Liver (tissue), 9 donors: ENCODE data around the gene SLC25A53. TPM values are rescaled to one million over a fixed set of nuclear protein-coding genes. Genes with fewer than 3 reads are reported as not detected.

ENCODE experiments used
- DNase-seq: peaks from one replicate; pipeline ENCODE4 v3.0.0-alpha.2; 2017; ENCODE audit warnings: low spot score
- H3K27ac ChIP-seq, 2 donors: one replicate each; pipeline ENCODE4 v1.7.0; 2013; ENCODE audit warnings: inconsistent platforms in 2 of 2, low read length in 2 of 2, control low read depth in 1 of 2, low read depth in 1 of 2, mild to moderate bottlenecking in 1 of 2
- H3K27me3 ChIP-seq, 4 donors: one replicate each; pipeline versions ENCODE4 v1.6.1 to v1.7.0; 2013; ENCODE audit warnings: low read length in 3 of 4, inconsistent platforms in 1 of 4, mild to moderate bottlenecking in 1 of 4, moderate library complexity in 1 of 4; ENCODE audit not compliant: control insufficient read depth in 4 of 4, insufficient read depth in 4 of 4
- H3K36me3 ChIP-seq, 4 donors: one replicate each; pipeline versions ENCODE4 v1.6.1 to v1.7.0; 2013; ENCODE audit warnings: low read length in 3 of 4, mild to moderate bottlenecking in 3 of 4, low read depth in 1 of 4, moderate library complexity in 1 of 4; ENCODE audit not compliant: control insufficient read depth in 4 of 4, insufficient read depth in 3 of 4
- H3K4me1 ChIP-seq, 4 donors: one replicate each; pipeline versions ENCODE4 v1.6.1 to v1.7.0; 2013; ENCODE audit warnings: low read length in 3 of 4, mild to moderate bottlenecking in 3 of 4, moderate library complexity in 1 of 4; ENCODE audit not compliant: control insufficient read depth in 4 of 4, insufficient read depth in 4 of 4
- H3K4me3 ChIP-seq, 3 donors: one replicate each; pipeline versions ENCODE4 v1.6.1 to v1.7.0; 2013; ENCODE audit warnings: low read length in 3 of 3, control low read depth in 1 of 3, low read depth in 1 of 3, mild to moderate bottlenecking in 1 of 3
- H3K9ac ChIP-seq, 2 donors: one replicate each; pipeline ENCODE4 v1.7.0; 2013; ENCODE audit warnings: low read length in 2 of 2, mild to moderate bottlenecking in 2 of 2, moderate library complexity in 2 of 2, control low read depth in 1 of 2, low read depth in 1 of 2
- H3K9me3 ChIP-seq, 4 donors: one replicate each; pipeline versions ENCODE4 v1.6.1 to v1.7.0; 2013; ENCODE audit warnings: low read length in 3 of 4; ENCODE audit not compliant: control insufficient read depth in 4 of 4
- ATF3 ChIP-seq: IDR thresholded peaks from 2 replicates; pipeline ENCODE4 v1.6.1; 2016; ENCODE audit warnings: antibody characterized with exemption
- CTCF ChIP-seq: fragments of 150-350 bp; IDR thresholded peaks from 2 replicates; pipeline ENCODE4 v1.5.1; 2017; ENCODE audit warnings: improper control_type of control experiment, low read depth, low read length; ENCODE audit not compliant: missing input control
- EGR1 ChIP-seq, 2 donors: IDR thresholded peaks; 2 replicates each; pipeline ENCODE4 v1.6.1; 2016 to 2018; ENCODE audit warnings: antibody characterized with exemption in 2 of 2, low read depth in 2 of 2
- FOXA1 ChIP-seq: IDR thresholded peaks from 2 replicates; pipeline ENCODE4 v1.6.1; 2016; ENCODE audit warnings: antibody characterized with exemption
- GABPA ChIP-seq, 2 donors: IDR thresholded peaks in 1 of 2; conservative IDR thresholded peaks in 1 of 2; 2 replicates each; pipeline ENCODE4 v1.6.1; 2016; ENCODE audit warnings: antibody characterized with exemption in 2 of 2, mild to moderate bottlenecking in 1 of 2, moderate library complexity in 1 of 2
- HNF4A ChIP-seq, 2 donors: conservative IDR thresholded peaks; 2 replicates each; pipeline ENCODE4 v1.6.1; 2016; ENCODE audit warnings: antibody characterized with exemption in 2 of 2, mild to moderate bottlenecking in 2 of 2
- HNF4G ChIP-seq: IDR thresholded peaks from 2 replicates; pipeline ENCODE4 v1.6.1; 2016; ENCODE audit warnings: antibody characterized with exemption
- JUND ChIP-seq, 2 donors: IDR thresholded peaks; 2 replicates each; pipeline ENCODE4 v1.6.1; 2016; ENCODE audit warnings: antibody characterized with exemption in 2 of 2
- NR2F2 ChIP-seq: IDR thresholded peaks from 2 replicates; pipeline ENCODE4 v1.6.1; 2016; ENCODE audit warnings: antibody characterized with exemption
- RAD21 ChIP-seq, 2 donors: IDR thresholded peaks; 2 replicates each; pipeline ENCODE4 v1.6.1; 2016; ENCODE audit warnings: antibody characterized with exemption in 2 of 2, mild to moderate bottlenecking in 2 of 2
- RXRA ChIP-seq, 2 donors: IDR thresholded peaks; 2 replicates each; pipeline ENCODE4 v1.6.1; 2017 to 2018; ENCODE audit warnings: antibody characterized with exemption in 2 of 2, mild to moderate bottlenecking in 1 of 2
- TAF1 ChIP-seq: conservative IDR thresholded peaks from 2 replicates; pipeline ENCODE4 v1.6.1; 2016; ENCODE audit warnings: antibody characterized with exemption, mild to moderate bottlenecking
- WGBS: extraction: QIAGEN DNeasy Blood & Tissue Kit; methylation state at CpG from one replicate; pipeline ENCODE4 v1.1.7; 2013; 5-methylcytosine and 5-hydroxymethylcytosine counted together
- polyA plus RNA-seq, 2 donors: library from polyadenylated mRNA; stranded (reverse) in 1 of 2; unstranded in 1 of 2; fragments of 200-250 nt in 1 of 2; fragments of >200 nt in 1 of 2; fragmentation: Nextera tagmentation in 1 of 2; extraction: Ambion mirVana in 1 of 2; gene quantifications; one replicate each; pipeline versions ENCODE4 v1.2.1 to v1.2.3, GENCODE V29; 2013 to 2015
- total RNA-seq, 2 donors: library from RNA; depleted of rRNA; stranded (reverse); fragments of >200 nt; gene quantifications; one replicate each; pipeline ENCODE4 v1.2.3, GENCODE V29; 2014
- TF ChIP-seq, protein P1 (sequence below): IDR thresholded peaks from 2 replicates; pipeline ENCODE4 v1.6.1; 2016; ENCODE audit warnings: antibody characterized with exemption
- TF ChIP-seq, protein P2 (sequence below): IDR thresholded peaks from 2 replicates; pipeline ENCODE4 v1.6.1; 2016; ENCODE audit warnings: antibody characterized with exemption, mild to moderate bottlenecking
- TF ChIP-seq, protein P3 (sequence below): IDR thresholded peaks from 2 replicates; pipeline ENCODE4 v1.6.1; 2016; ENCODE audit warnings: antibody characterized with exemption
- donor health status: healthy.
- donor health status: healthy.
- donor health status: healthy.
- donor health status: healthy.
- donor health status: healthy.

Gene SLC25A53
- total and polyA plus RNA-seq, 4 donors, result 2.8 to 8.5 (median 7.1) TPM

DNA sequence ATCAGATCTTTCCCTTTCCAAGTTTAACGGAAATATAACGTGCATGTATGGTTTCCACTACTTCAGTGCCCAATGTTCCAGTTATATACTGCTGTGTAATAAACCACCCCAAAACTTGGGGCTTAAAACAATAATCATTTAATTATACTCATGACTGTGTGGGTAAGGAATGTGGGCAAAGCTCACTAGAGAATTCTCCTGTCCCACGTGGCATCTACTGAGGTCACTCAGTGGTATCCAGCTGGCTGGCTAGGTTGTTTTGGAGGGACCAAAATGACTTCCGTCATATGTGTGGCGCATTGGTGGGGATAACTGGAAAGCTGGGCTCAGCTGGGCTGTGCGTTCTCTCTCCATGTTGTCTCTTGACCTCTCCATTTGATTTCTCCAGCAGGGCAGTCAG, 26.0 kb downstream of the SLC25A53 start (continued):
- TF ChIP-seq, protein P1, sequence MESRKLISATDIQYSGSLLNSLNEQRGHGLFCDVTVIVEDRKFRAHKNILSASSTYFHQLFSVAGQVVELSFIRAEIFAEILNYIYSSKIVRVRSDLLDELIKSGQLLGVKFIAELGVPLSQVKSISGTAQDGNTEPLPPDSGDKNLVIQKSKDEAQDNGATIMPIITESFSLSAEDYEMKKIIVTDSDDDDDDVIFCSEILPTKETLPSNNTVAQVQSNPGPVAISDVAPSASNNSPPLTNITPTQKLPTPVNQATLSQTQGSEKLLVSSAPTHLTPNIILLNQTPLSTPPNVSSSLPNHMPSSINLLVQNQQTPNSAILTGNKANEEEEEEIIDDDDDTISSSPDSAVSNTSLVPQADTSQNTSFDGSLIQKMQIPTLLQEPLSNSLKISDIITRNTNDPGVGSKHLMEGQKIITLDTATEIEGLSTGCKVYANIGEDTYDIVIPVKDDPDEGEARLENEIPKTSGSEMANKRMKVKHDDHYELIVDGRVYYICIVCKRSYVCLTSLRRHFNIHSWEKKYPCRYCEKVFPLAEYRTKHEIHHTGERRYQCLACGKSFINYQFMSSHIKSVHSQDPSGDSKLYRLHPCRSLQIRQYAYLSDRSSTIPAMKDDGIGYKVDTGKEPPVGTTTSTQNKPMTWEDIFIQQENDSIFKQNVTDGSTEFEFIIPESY, result no peak

- H3K27ac ChIP-seq, result no peak overlapping the region
- 83% methylated on average over 2 of the region's 2 CpGs for WGBS
Measured at GRCh38 chrX:104126856-104127255, 30.0 kb downstream of the SLC25A53 start.

More at GRCh38 chrX:104126856-104127255, 30.0 kb downstream of the SLC25A53 start:
- H3K36me3 ChIP-seq, result peaks cover 0 to 9% (median 7%) of the 10 kb centered on the region in 4 donors
- no peaks in the 10 kb centered on the region for H3K4me1 ChIP-seq
- H3K4me3 ChIP-seq, result no peak overlapping the region
- TF ChIP-seq CTCF, result no peak
- no peak for TF ChIP-seq NR2F2
- TF ChIP-seq, protein P2, sequence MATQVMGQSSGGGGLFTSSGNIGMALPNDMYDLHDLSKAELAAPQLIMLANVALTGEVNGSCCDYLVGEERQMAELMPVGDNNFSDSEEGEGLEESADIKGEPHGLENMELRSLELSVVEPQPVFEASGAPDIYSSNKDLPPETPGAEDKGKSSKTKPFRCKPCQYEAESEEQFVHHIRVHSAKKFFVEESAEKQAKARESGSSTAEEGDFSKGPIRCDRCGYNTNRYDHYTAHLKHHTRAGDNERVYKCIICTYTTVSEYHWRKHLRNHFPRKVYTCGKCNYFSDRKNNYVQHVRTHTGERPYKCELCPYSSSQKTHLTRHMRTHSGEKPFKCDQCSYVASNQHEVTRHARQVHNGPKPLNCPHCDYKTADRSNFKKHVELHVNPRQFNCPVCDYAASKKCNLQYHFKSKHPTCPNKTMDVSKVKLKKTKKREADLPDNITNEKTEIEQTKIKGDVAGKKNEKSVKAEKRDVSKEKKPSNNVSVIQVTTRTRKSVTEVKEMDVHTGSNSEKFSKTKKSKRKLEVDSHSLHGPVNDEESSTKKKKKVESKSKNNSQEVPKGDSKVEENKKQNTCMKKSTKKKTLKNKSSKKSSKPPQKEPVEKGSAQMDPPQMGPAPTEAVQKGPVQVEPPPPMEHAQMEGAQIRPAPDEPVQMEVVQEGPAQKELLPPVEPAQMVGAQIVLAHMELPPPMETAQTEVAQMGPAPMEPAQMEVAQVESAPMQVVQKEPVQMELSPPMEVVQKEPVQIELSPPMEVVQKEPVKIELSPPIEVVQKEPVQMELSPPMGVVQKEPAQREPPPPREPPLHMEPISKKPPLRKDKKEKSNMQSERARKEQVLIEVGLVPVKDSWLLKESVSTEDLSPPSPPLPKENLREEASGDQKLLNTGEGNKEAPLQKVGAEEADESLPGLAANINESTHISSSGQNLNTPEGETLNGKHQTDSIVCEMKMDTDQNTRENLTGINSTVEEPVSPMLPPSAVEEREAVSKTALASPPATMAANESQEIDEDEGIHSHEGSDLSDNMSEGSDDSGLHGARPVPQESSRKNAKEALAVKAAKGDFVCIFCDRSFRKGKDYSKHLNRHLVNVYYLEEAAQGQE, result no peak
- no peak for TF ChIP-seq HNF4A (conservative IDR thresholded peaks at IDR 0.05)
- TF ChIP-seq GABPA (IDR thresholded peaks at IDR 0.05 in 1 of 2, conservative IDR thresholded peaks at IDR 0.05 in 1 of 2), result no peak
- TF ChIP-seq TAF1, result no peak
- TF ChIP-seq, protein P3, sequence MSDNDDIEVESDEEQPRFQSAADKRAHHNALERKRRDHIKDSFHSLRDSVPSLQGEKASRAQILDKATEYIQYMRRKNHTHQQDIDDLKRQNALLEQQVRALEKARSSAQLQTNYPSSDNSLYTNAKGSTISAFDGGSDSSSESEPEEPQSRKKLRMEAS, result no peak
- TF ChIP-seq FOXA1, result no peak
- no peak for TF ChIP-seq RAD21 (IDR thresholded peaks at IDR 0.05)
- no peak for TF ChIP-seq ATF3
- TF ChIP-seq EGR1 (IDR thresholded peaks at IDR 0.05; ENCODE audit: low read depth in 2 of 2), result no peak
- no peak for TF ChIP-seq RXRA (IDR thresholded peaks at IDR 0.05)
- TF ChIP-seq, protein P1, result no peak
- TF ChIP-seq HNF4G, result no peak
- no peak for TF ChIP-seq JUND (IDR thresholded peaks at IDR 0.05)
- H3K9me3 ChIP-seq, result no peaks in the 10 kb centered on the region
- no peak for DNase-seq
- H3K27me3 ChIP-seq, result no peaks in the 10 kb centered on the region
- no peak overlapping the region for H3K9ac ChIP-seq
